HG02840 (cell line): ENCODE results near the gene DRC7.
A peak's percentile ranks its signal among the peaks of the same experiment; 100 is the strongest.

Experiments used
- ATAC-seq: cut with Tn5 transposase; IDR thresholded peaks from one replicate; pipeline ENCODE4 v1.9.1; 2021; ENCODE audit warnings: mild to moderate bottlenecking, moderate library complexity, moderate number of reproducible peaks; ENCODE audit not compliant: unreplicated experiment, low FRiP score

The DRC7 gene

DNA sequence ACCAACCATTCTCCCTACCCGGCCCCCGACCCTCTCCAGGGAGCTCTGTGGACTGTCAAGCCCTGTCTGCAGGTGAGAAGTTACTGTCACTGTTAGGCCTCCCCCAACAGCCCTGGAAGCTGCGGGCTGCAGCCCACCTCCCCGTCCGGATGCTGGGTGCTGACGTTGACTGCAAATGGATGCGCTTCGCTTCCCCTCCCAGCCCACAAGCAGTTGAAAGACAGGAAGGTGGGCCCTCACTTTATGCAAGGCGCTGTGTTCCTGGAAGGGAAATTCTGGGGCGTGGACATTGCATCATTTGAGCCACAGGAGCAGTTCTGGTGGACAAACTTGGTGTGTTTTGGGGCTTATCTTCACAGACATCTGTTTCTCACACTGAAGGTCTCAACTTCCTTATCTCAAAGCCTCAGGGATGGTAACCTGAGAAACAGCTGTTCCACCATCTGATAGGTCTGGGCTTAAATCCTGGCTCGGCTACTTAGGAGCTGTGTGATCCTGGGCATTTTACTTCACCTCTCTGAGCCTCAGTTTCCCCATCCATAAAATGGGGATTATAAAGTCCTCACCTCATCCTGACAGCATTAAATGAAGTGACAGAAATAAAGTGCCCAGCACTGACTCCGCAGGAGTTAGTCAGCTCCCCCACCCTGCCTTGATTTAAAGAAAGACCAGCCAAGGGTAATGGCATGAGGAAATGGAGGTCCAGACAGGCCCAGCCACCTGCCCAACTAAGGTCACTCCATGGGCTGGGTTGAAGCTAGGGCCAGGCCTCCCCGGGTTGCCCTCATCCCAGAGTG is 4.6 kb upstream of the DRC7 start:
- peak; percentile 55 for ATAC-seq

DNA sequence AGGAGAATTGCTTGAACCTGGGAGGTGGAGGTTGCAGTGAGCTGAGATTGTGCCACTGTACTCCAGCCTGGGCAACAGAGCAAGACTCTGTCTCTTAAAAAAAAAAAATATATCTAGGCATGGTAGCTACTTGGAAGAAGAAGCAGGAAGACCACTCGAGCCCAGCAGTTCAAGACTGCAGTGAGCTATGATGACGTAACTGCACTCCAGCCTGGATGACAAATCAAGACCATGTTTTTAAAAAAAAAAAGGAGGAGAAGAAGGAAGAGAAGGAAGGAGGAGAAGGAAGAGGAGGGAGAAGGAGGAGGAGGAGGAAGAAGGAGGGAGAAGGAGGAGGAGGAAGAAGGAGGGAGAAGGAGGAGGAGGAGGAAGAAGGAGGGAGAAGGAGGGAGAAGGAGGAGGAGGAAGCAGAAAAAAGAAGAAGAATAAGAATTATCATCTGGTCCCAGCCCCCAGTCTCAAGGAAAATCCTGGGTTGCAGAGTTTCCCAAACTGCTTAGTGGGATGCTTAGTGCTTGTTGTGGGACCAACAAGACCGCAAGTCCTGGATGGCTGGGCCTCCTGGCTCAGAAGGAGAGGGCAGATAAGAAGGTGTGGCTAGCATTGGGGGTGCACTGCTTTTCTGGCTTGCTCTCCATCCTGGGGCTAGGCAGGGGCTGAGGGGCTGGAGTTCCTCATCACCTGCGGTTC is 3.7 kb upstream of the DRC7 start:
- ATAC-seq = no peak

DNA sequence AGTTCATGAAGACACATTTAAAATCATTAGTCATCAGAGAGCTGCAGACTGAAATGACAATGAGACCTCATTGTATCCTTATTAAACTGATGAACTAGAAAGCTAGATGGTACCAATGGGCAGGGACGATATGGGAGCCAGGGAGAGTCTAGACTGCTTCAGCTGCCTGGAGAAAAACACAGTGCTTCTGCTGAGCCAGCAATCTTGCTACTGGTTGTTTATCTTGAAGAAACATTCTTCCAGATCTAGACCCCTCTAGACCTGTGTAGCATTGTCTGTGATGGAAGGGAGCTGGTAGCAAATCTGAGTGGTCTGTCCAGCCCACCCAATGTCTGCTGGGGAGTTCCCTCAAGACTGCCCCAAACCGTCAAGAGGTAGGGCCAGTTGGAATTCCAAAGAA is 2.0 kb upstream of the DRC7 start:
- ATAC-seq = no peak

DNA sequence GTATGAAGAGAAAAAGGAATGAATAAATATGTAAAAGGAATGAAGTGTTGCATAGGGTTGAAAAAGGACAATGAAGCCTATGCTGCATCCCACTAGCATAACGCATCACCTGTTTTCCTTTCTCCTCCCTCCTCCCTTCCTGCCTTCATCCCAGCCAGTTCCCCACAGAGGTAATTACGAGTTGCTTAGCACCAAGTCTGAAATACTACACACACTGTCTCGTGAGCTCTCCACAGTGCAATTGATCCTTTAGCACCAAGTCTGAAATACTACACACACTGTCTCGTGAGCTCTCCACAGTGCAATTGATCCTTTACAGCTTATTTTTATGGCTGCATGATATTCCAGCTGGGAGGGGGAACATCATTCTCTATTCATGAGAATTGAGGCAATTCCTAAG is 1.1 kb upstream of the DRC7 start:
- ATAC-seq = no peak

DNA sequence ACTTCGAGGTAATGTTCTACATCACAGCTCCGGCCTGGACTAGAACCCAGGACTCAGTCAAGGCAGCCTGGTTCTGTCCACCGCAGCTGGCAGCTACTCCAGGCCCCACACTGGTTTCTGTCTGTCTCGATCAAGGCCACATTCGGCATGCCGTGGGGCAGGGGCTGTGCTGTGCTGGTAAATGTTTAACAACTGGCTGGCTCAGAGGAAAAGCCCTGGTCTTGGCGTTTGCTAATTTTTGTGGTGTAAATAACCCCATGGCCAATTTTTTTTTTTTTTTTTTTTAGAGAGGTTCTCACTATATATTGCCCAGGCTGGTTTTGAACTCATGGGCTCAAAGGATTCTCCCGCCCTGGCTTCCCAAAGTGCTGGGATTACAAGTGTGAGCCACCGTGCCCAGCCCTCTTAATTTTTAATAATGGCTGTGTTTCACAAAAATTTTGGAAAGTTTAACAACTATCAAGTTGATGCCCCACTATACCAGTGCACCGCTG is 328 bp upstream of the DRC7 start:
- no peak for ATAC-seq

DNA sequence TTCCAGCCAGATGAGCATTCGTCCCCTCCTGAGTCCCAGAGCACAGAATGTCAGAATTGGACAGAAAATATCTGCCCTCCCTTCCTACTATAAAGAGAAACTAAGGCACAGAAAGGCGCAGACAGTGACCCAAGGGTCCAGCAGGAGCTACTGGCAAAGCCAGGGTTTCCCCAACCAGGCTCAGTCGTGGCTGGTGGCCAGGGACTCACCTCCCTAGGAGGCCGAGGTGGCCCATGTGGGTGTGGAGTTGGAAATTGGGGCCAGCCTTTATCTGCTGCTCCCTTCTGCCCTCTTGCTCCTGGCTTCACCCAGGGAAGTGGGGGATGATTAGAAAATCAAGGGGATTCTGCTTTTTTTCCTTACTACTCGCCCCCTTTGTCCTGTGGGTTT is 1.1 kb downstream of the DRC7 start:
- no peak for ATAC-seq

DNA sequence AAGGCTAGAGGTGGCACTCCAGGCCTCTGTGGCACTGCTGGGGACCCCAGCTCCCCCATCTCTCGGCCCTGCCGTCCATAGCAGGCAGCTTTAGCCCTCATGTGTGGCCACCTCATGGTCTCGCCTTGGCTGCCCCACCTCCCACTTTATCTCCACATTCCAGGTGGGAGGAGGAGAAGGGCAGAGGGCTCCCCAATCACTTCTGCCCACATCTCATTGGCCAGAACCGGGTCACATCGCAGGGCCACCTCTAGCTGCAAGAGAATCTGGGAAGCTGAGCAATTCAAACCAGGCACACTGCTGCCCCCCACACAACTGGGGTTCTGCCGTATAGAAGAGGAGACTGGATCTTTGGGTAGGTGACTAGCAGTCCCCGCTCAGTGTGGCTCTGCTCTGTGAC is 1.6 kb downstream of the DRC7 start:
- no peak for ATAC-seq

DNA sequence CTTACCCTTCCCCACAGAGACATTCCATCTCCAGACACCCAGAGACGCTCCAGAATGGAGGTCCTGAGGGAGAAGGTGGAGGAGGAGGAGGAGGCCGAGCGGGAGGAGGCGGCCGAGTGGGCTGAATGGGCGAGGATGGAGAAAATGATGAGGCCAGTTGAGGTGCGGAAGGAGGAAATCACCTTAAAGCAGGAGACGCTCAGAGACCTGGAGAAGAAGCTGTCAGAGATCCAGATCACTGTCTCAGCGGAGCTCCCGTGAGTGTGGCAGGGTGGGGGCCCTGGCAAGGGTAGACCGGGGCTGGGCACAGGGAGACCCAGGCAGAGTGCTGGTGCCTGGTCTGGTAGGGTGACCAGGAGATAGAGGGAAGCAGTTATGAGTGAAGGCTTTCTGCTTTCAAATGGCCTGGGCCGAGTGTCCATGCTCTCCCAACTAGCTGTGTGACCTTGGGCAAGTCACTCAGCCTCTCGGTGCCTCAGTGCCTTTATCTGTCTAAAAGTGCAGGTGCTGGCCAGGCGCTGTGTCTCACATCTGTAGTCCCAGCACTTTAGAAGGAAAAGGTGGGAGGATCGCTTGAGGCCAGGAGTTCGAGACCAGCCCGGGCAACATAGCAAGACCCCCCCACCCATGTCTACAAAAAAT is 3.4 kb downstream of the DRC7 start:
- ATAC-seq = no peak

DNA sequence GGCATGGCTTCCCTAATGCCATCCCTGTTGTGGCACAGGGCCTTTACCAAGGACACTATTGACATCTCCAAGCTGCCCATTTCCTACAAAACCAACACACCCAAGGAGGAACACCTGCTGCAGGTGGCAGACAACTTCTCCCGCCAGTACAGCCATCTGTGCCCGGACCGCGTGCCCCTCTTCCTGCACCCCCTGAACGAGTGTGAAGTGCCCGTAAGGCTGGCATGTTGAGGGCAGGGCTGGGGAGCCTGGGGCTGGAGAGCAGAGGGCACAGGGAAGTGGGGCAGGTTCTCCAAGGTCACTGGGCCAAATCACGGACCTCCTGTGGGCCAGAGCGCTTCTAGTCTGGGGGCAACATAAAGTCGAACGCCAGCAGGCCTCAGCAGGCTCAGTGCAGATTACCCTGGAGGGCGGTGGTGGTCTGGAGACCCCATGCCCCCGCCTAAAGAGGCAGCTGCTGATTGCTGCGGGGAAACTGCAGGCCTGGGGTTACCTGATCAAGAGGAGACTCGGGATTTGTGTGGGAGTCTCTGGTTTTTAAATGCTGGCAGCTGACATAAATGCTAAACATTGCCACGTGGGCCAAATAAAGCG is 4.3 kb downstream of the DRC7 start:
- no peak for ATAC-seq

DNA sequence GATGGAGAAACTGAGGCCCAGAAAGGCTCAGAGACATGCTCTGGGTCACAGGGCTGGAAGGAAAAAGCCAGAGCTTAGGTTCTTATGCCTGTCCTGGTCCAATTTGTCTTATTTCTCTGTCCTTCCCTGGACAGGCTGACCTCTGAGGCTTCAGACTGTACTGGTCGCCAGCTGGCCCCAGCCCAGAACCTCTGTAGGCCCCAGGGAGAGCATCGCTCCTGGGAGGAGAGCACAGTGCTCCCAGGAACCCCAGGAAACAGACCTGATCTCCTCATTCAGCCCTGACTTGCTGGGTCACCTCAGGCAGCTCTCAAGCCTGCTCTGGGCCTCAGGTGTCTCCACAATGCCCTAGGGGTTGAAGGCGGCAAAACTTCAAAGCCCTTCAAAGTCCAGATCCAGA is 4.9 kb downstream of the DRC7 start:
- ATAC-seq = no peak

DNA sequence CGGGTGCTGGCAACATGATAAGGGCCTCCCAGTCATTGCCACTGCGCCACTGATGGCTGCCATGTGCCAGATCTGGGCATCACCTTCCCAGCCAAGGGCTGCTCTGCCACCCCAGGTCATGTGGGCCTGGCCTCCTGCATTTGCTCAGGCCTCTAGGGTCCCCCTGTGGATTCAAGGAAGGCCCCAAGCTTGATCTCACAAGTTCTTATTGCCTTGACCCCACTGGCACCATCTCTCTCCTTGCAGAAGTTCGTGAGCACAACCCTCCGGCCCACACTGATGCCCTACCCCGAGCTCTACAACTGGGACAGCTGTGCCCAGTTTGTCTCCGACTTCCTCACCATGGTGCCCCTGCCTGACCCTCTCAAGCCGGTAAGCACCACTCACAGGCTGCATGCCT is 5.3 kb downstream of the DRC7 start:
- ATAC-seq = no peak

DNA sequence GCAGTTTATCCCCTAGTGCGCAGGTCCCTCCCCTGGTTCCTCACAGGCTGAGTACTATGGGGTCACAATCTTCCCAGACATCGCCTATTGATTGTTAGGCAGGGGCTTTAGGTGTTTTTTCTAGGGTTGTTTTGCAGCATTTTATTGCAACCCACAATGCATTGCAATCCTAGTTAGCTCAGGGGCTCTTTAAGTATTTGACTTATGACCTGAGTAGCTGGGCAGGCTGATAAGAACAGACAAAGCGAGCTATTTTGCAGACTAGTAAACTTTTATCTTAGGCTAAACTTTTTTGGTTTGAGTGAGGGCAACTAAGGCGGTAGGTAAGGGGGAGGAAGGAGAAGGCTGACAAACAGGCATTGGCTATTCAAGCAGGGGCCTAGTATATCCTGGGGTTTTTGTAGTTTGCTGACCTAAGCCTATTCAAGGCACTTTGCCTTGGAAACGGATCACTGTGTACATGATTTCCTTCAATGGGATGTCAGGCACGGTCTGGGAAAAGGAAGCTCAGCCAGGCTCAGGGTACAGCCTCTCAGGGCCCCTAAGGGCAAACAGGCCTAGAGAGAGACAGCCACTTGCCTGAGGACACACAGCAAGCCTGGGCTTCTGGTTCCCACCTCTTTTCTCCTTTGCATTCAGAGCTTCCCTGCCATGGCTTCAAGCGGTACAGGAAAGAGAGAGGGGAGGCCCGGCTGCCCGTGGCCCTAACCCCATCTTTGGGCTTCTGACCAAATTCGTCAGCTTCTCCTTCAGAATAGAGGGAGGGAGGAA is 6.4 kb downstream of the DRC7 start:
- no peak for ATAC-seq

DNA sequence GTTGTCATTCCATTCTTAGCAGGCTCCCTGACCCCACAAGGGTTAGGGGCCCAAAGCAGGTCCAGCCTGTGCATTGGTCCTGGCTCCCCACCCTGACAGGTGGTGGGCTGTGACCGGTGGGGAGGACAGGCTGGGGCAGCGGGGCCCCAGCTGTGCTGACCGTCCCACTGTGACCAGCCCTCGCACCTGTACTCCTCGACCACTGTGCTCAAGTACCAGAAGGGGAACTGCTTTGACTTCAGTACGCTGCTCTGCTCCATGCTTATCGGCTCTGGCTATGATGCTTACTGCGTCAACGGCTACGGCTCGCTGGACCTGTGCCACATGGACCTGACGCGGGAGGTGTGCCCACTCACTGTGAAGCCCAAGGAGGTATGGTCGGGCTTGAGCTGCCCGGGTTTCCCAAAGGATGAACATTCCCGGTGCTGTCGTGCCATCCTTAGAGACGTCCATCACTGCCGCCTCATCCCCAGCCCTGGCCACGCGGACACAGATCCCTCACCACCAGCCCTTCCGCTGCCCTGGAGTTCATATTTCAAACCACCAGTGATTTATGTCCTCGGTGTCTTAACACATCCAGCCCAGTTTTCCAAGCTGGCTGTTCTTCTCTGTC is 7.3 kb downstream of the DRC7 start:
- no peak for ATAC-seq

DNA sequence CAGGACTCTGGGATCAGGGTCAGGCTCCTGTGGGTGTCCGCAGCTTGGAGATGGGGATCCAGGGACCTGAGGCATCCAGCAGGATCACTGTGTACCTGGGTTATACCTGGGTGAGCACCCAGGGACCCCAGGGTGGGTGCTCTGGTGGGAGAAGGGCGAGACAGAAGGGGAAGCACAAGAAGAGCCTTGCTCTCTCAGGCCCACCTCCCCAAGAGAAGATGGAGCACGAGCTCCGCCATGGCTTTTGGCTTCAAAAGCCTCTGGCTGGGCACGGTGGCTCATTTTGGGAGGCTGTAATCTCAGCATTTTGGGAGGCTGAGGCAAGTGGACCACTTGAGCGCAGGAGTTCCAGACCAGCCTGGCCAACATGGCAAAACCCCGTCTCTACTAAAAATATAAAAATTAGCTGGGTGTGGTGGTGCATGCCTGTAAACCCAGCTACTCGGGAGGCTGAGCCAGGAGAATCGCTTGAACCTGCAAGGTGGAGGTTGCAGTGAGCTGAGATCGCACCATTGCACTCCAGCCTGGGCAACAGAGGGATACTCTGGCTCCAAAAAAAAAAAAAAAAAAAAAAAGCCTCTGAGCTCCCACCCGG is 8.9 kb downstream of the DRC7 start:
- ATAC-seq = no peak

DNA sequence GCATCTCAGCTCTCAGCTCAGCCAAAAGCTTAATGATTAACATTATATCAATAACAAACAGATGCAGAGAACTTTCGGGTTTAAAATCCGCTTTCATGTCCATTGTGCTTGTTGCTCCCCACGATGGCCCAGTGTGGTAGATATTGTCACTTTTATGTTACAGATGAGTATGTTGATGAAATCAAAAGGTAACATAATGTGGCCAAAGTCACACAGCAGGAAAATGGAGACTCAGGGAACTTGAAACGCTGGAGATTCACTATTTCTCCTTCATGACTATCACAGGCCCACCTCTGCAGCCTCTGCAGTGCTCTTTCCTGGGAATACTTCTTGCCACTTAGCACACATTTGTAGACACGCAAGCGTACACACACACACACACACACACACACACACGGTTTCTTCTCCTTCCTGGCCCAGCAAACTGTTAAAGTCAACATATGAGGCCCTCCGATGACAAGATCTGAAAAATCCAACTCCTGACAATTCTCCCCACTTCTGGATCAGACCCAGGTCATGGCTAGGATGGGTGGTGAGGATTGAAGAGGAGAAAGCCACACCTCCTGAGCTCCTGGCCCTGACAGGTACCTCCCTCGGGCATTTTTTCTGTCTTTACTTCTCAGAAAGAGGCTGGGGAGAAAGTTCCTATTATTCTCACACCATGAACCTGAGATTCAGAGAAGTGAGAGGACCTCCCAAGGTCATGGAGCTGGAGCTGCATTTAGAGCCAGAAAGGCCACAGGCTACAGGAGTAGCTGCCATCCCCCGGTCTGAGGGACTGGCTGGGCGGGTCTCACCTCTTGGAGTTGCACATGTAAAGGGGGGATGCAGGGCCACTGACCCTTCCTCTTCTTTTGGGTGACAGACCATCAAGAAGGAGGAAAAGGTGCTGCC is 9.7 kb downstream of the DRC7 start:
- no peak for ATAC-seq

DNA sequence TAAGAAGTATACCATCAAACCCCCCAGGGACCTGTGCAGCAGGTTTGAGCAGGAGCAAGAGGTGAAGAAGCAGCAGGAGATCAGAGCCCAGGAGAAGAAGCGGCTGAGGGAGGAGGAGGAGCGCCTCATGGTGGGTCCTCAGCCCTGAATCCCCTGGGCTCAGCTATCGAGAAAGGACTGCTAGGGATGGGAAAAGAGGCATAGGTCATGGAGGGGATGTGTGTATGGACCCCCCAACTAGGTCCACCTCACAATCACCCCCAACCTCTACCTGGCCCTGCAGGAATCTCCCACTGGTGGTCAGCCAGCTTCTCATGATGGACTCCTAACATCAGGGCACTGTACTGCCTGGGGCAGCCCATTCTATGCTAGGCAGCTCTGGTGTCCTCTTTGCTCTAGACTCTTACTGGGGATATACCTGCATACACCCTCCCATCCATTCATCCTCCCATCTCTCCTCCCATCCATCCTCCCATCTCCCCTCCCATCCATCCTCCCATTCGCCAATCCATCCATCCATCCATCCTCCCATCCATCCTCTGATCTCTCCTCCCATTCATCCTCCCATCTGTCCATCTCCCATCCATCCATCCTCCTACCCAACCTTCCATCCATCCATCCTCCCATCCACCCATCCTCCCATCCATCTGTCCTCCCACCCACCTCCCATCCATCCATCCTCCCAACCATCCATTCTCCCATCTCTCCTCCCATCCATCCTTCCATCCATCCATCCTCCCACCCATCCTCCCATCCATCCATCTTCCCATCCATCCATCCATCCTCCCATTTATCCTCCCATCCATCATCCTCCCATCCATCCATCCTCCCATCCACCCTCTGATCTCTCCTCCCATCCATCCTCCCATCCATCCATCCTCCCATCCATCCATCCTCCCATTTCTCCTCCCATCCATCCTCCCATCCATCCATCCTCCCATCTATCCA is 10.6 kb downstream of the DRC7 start:
- ATAC-seq = no peak

DNA sequence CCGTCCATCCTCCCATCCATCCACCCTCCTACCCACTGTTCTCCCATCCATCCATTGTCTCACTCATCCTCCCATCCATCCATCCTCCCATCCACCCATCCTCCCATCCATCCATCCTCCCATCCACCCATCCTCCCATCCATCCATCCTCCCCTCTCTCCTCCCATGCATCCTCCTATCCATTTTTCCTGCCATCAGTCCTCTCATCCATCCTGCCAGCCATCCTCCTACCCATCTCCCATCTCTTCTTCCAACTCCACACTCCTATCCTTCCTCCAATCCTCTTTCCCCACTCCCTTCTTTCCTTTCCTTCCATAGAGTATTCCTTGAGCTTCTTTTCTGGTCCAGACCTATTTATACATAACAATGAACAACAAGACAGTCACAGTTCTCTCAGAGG is 12.1 kb downstream of the DRC7 start:
- ATAC-seq = no peak

DNA sequence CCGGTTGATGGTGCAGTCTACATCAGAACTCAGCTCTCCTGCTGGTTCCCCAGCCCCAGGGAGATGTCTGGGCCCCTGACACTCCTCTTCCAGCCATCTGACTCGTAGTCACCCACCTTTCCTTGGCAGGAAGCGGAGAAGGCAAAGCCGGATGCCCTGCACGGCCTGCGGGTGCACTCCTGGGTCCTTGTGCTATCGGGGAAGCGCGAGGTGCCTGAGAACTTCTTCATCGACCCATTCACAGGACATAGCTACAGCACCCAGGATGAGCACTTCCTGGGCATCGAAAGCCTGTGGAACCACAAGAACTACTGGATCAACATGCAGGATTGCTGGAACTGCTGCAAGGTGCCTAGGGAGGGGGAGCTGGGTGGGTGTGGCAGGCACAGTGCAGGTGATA is 12.7 kb downstream of the DRC7 start:
- no peak for ATAC-seq
